Fibroblast of skin of abdomen (primary cell): ENCODE measurements around the gene FCN2.

Source experiments
- DNase-seq: peaks from one replicate; pipeline ENCODE4 v3.0.0-alpha.2; 2013

The FCN2 gene

DNA sequence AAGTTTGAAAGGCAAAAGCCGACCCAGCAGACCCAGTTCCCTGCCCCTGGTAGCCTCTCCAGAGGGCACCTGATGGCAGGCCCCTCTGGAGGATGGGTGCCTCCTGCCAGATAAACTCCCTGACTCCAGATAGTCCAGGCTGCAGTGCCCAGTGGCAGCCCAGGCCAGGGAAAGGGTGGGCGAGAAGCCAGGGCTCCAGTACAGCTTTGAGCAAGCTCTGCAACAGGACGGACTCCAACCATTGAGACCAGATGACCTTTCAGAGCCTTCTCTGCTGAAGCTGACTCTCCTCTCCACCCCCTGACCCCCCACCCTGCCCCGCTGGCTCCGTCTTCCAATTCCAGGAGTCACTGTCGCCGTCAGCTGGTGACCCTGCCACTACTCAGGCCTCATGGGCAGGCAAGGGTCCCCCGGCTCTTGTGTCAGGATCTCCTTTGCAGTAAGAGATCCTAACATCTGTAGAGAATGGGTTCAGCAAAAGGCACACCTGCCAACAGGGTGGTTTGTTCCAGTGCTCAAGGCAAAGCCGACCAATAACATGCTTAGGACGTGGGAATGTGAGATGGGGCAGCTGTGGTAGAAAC is 52.6 kb downstream of the FCN2 start:
- DNase-seq, result no peak

DNA sequence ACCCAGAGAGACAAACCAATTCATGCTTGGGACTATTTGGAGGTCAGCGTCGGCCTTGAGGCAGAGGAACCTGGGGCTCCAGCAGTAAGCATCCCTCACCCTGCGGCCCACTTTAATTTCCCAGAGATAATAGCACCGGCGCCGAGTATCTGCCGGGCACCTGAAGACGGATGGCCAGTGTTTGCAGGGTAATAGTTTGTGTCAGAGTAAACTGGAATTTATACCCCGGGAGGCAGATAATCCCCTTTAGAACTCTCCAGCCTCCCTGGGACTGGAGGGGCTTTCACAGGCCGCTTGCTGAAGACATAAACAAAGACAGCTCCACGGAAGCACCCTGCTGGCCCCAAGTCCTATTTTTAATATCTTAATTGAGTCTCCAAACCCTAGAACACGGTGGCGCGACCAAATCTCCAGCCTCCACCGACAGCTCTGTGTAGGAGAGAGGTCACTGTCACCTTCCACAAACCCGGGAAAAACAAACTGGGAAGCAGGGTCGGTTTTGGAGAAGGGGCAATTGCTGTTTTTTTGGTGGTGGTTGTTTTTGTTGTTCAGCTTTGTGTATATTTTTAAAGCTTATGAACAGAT is 54.5 kb downstream of the FCN2 start:
- DNase-seq, result no peak

DNA sequence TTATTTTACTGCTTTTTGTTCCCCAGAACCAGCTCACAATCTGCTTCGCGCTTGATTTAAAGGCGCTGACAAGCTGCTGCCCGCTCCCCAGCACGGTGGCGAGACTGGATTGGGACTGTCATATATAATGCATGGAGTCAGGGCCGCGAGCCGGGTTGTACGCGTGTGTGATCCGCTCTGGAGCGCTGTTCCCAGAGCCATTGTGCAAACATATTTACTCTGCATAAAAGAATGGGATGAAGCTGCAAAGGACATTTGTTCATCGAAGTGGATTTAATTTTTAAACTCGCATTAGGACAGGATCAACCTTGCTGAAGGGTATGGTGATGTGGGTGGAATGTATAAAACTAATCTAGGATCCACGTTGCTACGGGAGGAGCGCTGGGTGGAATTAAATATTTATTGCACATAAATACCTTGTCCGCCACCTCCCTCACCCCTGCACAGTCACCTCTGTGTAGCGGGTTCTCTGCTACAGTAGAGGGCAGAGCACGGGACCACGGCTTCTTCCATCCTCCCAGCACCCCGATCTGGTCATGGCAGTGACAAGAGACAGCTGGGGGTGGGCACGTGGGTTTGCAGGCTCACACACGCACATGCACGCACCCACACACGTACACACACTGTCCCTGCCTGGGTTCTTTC is 55.2 kb downstream of the FCN2 start:
- DNase-seq, result no peak

DNA sequence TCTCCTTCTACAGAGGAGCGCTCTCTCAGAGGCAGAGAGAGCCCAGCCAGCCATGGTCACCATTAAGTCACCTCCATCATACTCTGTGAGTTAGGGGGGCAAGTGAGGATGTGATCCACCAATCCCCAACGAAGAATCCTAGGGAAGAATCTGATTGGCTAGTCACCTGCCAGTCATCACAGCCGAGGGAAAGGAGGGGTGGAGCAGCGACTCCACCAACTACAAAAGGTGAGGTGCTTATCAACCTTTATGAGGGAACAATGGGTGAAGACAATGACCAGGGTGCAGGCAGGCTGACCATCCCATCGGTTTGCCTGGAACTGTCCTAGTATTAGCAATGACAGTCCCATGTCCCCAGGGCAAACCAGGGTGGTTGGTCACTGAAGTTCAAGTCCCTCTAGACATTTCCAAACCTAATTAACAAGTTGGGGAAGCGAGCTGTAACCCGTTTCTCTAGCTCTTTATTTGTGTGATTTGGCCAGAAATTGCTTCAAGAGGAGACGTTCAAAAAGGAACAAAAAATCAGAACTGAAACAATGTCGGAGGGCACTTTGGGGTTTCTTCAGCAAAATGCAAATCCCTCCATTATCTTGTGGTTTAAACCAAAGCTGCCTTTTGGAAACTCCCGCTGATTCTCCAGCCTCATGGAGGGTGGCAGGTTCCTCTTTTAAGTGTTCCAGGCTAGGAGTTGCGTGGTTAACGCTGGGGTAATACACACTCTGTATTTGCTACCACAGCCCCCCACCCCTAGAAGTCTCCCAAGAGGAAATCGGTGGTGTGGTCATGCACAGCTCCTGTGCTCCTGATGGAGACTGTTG is 55.9 kb downstream of the FCN2 start:
- DNase-seq, result no peak
